ENCODE measurements around the gene RAB17. TPM values are rescaled to one million over a fixed set of nuclear protein-coding genes. Genes with fewer than 3 reads are reported as not detected.

Gene RAB17
- total RNA-seq, 1 donor, result 0.36 TPM

- Histone ChIP-seq H3K4me2 (ENCODE audit: insufficient read depth, low read length) (no peak overlapping the region), H3K36me3 (ENCODE audit: insufficient read depth, low read length) (no peaks in the 10 kb centered on the region), H4K20me1 (ENCODE audit: insufficient read depth, low read length) (peaks cover 9% of the 10 kb centered on the region), H3K79me2 (ENCODE audit: insufficient read depth, low read length) (peaks cover 13% of the 10 kb centered on the region), H3K4me3 (ENCODE audit: insufficient read depth, low read length) (no peak overlapping the region), H3K9me3 (ENCODE audit: low read depth, low read length) (no peaks in the 10 kb centered on the region), H3K27me3 (ENCODE audit: insufficient read depth, low read length) (no peaks in the 10 kb centered on the region), H3K4me1 (ENCODE audit: insufficient read depth, low read length) (peaks cover 18% of the 10 kb centered on the region), H3K27ac (ENCODE audit: low read depth, low read length) (no peak overlapping the region), H2AFZ (ENCODE audit: low read length) (no peak overlapping the region)
- DNase-seq (ENCODE audit: insufficient read length, low spot score, missing footprints), result peak; percentile 59
- no peak for TF ChIP-seq CTCF (IDR thresholded peaks at IDR 0.05; ENCODE audit: extremely low read depth, low read depth, low read length)
These were observed 34.0 kb upstream of the RAB17 start for GRCh38 chr2:237624565-237624964.

GRCh38 chr2:237623428-237624403 is 33.2 kb upstream of the RAB17 start:
- Histone ChIP-seq H3K27ac (ENCODE audit: low read depth, low read length) (no peak overlapping the region), H2AFZ (ENCODE audit: low read length) (no peak overlapping the region), H3K4me2 (ENCODE audit: insufficient read depth, low read length) (no peak overlapping the region), H3K27me3 (ENCODE audit: insufficient read depth, low read length) (no peaks in the 10 kb centered on the region), H3K4me1 (ENCODE audit: insufficient read depth, low read length) (peaks cover 14% of the 10 kb centered on the region), H3K9me3 (ENCODE audit: low read depth, low read length) (no peaks in the 10 kb centered on the region), H3K36me3 (ENCODE audit: insufficient read depth, low read length) (no peaks in the 10 kb centered on the region), H3K4me3 (ENCODE audit: insufficient read depth, low read length) (no peak overlapping the region), H4K20me1 (ENCODE audit: insufficient read depth, low read length) (peaks cover 4% of the 10 kb centered on the region), H3K79me2 (ENCODE audit: insufficient read depth, low read length) (peaks cover 7% of the 10 kb centered on the region)
- peak; percentile 96 for DNase-seq (ENCODE audit: insufficient read length, low spot score, missing footprints)
- TF ChIP-seq CTCF (IDR thresholded peaks at IDR 0.05; ENCODE audit: extremely low read depth, low read depth, low read length), result no peak

- peak overlapping the region; percentile 45 for H3K27ac ChIP-seq (ENCODE audit: low read depth, low read length)
- H3K27me3 ChIP-seq (ENCODE audit: insufficient read depth, low read length), result no peaks in the 10 kb centered on the region
- no peaks in the 10 kb centered on the region for H3K9me3 ChIP-seq (ENCODE audit: low read depth, low read length)
- no peak overlapping the region for H3K4me2 ChIP-seq (ENCODE audit: insufficient read depth, low read length)
- DNase-seq (ENCODE audit: insufficient read length, low spot score, missing footprints), result peak; percentile 88
- H2AFZ ChIP-seq (ENCODE audit: low read length), result no peak overlapping the region
- TF ChIP-seq CTCF (IDR thresholded peaks at IDR 0.05; ENCODE audit: extremely low read depth, low read depth, low read length), result no peak
- no peaks in the 10 kb centered on the region for H4K20me1 ChIP-seq (ENCODE audit: insufficient read depth, low read length)
- no peaks in the 10 kb centered on the region for H3K36me3 ChIP-seq (ENCODE audit: insufficient read depth, low read length)
- peaks cover 29% of the 10 kb centered on the region for H3K4me1 ChIP-seq (ENCODE audit: insufficient read depth, low read length)
- H3K4me3 ChIP-seq (ENCODE audit: insufficient read depth, low read length), result no peak overlapping the region
- H3K79me2 ChIP-seq (ENCODE audit: insufficient read depth, low read length), result no peaks in the 10 kb centered on the region
These were observed 27.9 kb upstream of the RAB17 start for GRCh38 chr2:237618449-237618848.

DNA sequence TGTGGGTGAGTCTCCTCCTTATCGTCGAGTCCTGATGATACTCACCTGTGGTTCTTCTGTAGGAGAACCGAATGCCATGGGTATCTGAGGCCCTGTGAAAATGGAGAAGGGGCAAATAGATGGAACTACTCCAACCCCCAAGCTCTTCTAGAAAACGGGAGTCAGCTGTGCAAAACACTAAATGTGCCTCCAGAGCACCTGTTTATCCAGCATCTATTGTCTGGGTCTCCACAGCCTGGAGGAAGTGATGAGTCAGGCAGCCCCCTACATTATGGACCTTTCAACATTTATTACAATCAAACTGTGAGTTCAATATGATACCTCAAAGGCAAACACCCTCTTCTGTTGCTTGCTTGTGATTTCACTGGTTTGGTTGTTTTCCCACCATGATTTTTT is 27.1 kb upstream of the RAB17 start:
- Histone ChIP-seq H4K20me1 (ENCODE audit: insufficient read depth, low read length) (no peaks in the 10 kb centered on the region), H3K36me3 (ENCODE audit: insufficient read depth, low read length) (no peaks in the 10 kb centered on the region), H3K4me1 (ENCODE audit: insufficient read depth, low read length) (peaks cover 29% of the 10 kb centered on the region), H3K27ac (ENCODE audit: low read depth, low read length) (peak overlapping the region; percentile 64), H3K9me3 (ENCODE audit: low read depth, low read length) (no peaks in the 10 kb centered on the region), H3K4me3 (ENCODE audit: insufficient read depth, low read length) (no peak overlapping the region), H3K27me3 (ENCODE audit: insufficient read depth, low read length) (no peaks in the 10 kb centered on the region), H2AFZ (ENCODE audit: low read length) (peak overlapping the region; percentile 4), H3K4me2 (ENCODE audit: insufficient read depth, low read length) (no peak overlapping the region), H3K79me2 (ENCODE audit: insufficient read depth, low read length) (no peaks in the 10 kb centered on the region)
- no peak for DNase-seq (ENCODE audit: insufficient read length, low spot score, missing footprints)
- no peak for TF ChIP-seq CTCF (IDR thresholded peaks at IDR 0.05; ENCODE audit: extremely low read depth, low read depth, low read length)
